ACC112 (cell line): ENCODE measurements around the gene HIBCH.
"Not testable (repeated sequence)": the region's sequence is repeated elsewhere in the genome, so short reads cannot be mapped to it uniquely, and the experiment has no call there.

Source experiments
- H2AFZ ChIP-seq: fragments of 200-600 bp; sonication (generic); one replicate; pipeline ENCODE4 v1.6.0; 2017; ENCODE audit warnings: antibody characterized with exemption, low read length; ENCODE audit not compliant: unreplicated experiment
- H3K27ac ChIP-seq: fragments of 200-600 bp; sonication (generic); 2 replicates; pipeline ENCODE4 v1.5.1; 2014; ENCODE audit warnings: low read depth, mild to moderate bottlenecking, antibody characterized with exemption, low read length, moderate library complexity
- H3K27me3 ChIP-seq: fragments of 200-600 bp; sonication (generic); 2 replicates; pipeline ENCODE4 v1.6.1; 2014; ENCODE audit warnings: mild to moderate bottlenecking, antibody characterized with exemption, low read length, moderate library complexity, mixed read lengths; ENCODE audit not compliant: insufficient read depth
- H3K36me3 ChIP-seq: fragments of 200-600 bp; sonication (generic); 2 replicates; pipeline ENCODE4 v1.6.1; 2016; ENCODE audit warnings: mild to moderate bottlenecking, antibody characterized with exemption, low read length, moderate library complexity, mixed read lengths; ENCODE audit not compliant: insufficient read depth
- H3K4me1 ChIP-seq: fragments of 200-600 bp; sonication (generic); one replicate; pipeline ENCODE4 v1.6.1; 2016; ENCODE audit warnings: low read length, mixed read lengths; ENCODE audit not compliant: insufficient read depth, unreplicated experiment, control insufficient read depth
- H3K4me3 ChIP-seq: fragments of 200-600 bp; sonication (generic); 2 replicates; pipeline ENCODE4 v1.5.1; 2014; ENCODE audit warnings: mild to moderate bottlenecking, low read depth, low read length
- H3K79me2 ChIP-seq: fragments of 200-600 bp; sonication (generic); one replicate; pipeline ENCODE4 v1.6.0; 2016; ENCODE audit warnings: low read length; ENCODE audit not compliant: control insufficient read depth, unreplicated experiment, insufficient read depth

Gene HIBCH

DNA sequence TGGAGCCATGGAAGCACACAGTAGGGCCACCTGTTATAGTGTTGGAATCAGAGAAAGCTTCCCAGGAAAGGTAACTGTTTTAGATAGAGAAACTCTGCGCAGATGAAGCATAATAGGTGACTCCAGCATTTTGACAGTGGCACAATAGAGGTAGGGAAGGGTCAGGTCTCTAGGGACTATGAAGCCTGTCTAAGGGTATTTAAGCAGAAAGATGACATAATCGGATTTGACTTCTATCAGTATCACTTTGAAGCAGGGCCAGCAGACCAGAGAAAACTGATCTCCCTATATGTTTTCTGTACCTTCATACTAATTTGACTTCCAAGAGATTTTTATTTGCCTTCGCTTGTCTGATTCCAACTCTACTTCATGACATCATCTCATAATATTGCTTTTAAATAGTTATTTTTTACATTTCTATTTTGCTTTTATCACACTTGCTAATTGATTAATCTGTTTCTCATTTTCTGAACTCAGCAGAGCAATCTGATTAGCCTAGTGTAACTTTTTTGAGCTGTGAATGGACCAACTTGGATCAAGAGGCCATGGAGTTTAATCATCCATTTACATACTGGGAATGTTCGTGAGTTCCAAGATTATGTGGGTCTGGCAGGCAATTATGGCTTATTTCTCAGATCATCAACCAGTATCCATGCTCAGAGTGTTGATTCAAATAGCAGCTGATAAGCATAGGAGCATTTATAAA is 8.4 kb upstream of the HIBCH start:
- no peak overlapping the region for H3K27ac ChIP-seq
- no peaks in the 10 kb centered on the region for H3K36me3 ChIP-seq
- H2AFZ ChIP-seq = no peak overlapping the region
- H3K79me2 ChIP-seq = no peaks in the 10 kb centered on the region
- no peaks in the 10 kb centered on the region for H3K4me1 ChIP-seq
- H3K4me3 ChIP-seq = no peak overlapping the region
- H3K27me3 ChIP-seq = no peaks in the 10 kb centered on the region

DNA sequence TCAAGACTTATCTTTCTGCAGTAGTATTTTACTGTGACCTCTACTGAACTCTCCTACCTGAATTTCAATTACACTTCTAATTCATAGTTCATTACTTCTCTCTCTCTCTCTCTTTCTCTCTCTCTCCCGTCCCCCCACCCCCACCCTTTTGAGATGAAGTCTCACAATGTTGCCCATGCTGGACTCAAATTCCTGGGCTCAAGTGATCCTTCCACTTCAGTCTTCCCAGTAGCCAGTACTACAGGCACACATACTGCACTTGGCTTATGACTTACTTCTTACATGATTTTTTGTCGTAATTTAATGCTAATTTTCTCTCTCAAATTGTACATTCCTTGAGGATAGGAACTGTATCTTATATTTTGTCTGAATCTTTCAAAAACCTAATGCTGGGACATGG is 6.0 kb upstream of the HIBCH start:
- no peaks in the 10 kb centered on the region for H3K79me2 ChIP-seq

DNA sequence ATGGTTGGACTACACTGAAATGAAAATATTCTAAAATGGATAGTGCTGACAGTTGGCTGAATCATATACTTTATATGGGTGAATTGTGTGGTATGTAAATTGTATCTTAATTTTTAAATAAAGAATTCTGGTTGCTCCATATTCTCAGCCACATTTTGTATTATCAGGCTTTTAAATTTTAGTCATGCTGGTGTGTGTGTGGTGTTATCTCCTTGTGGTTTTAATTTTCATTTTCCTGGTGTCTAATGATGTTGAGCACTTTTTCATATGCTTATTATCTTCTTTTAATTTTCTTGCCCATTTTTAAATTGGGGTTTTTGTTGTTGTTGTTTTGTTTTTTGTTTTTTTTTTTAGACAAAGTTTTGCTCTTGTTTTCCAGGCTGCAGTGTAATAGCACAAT is 3.8 kb upstream of the HIBCH start:
- H3K36me3 ChIP-seq = no peaks in the 10 kb centered on the region
- peaks cover 7% of the 10 kb centered on the region for H3K79me2 ChIP-seq
- H2AFZ ChIP-seq = no peak overlapping the region
- no peaks in the 10 kb centered on the region for H3K27me3 ChIP-seq
- peaks cover 2% of the 10 kb centered on the region for H3K4me1 ChIP-seq
- H3K27ac ChIP-seq = no peak overlapping the region
- no peak overlapping the region for H3K4me3 ChIP-seq

More for the DNA sequence above, 6.0 kb upstream of the HIBCH start:
- no peaks in the 10 kb centered on the region for H3K4me1 ChIP-seq
- no peak overlapping the region for H3K27ac ChIP-seq
- H3K27me3 ChIP-seq = no peaks in the 10 kb centered on the region
- H3K4me3 ChIP-seq = no peak overlapping the region
- H3K36me3 ChIP-seq = no peaks in the 10 kb centered on the region
- no peak overlapping the region for H2AFZ ChIP-seq

DNA sequence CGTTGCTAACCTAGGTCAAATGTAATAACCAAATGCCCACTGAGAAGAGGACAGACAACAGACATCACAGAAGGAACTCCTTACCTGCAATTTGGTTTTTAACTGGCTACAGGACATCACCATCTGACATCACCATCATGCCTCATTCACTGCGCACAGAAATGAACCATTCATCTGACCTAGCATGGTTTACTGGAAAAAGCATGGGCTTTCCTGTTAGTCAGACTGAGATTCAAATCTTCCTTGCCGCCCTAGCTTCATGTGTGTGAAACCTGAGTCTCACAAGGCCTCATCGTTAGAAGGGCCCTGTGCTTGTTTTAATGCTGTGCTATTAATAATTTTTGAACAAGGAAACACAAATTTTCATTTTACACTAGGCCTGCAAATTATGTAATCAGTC is 1.1 kb upstream of the HIBCH start:
- H3K4me1 ChIP-seq = peaks cover 7% of the 10 kb centered on the region
- no peak overlapping the region for H3K4me3 ChIP-seq
- H3K27me3 ChIP-seq = no peaks in the 10 kb centered on the region
- H3K27ac ChIP-seq = no peak overlapping the region
- peaks cover 11% of the 10 kb centered on the region for H3K79me2 ChIP-seq
- H3K36me3 ChIP-seq = no peaks in the 10 kb centered on the region
- H2AFZ ChIP-seq = peak overlapping the region; percentile 66

DNA sequence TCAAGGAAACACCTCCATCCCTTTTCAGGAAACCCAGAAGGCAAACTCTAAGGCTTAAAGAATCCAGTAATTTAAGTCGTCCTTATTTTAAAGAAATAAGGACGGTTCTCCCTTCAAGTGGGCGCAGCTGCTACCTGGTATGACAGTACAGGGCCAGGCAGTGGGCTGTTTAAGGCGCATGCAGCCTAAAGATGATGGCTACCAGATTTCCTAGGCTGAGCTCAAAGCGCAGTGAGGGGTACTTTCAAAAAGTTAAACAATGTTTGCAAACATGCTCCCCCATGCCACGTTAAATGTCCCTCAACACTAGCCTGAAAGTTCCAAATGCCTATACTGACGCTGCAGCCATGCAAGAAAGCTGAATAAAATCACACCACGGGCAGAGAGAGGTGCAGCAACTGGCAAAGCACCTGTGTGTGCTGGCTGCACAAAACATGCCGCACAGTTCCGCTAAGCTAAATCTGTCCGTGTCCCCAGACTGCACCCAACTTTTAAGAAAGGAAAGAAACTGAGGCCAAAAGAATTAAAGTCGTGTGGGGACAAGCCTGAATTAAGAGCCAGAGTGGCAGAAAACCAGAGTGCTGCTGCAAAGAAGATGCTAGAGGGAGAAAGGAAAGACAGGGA is 583 bp downstream of the HIBCH start:
- Histone ChIP-seq H3K79me2 (peaks cover 11% of the 10 kb centered on the region), H3K27me3 (no peaks in the 10 kb centered on the region), H2AFZ (peak overlapping the region; percentile 96), H3K4me1 (peaks cover 12% of the 10 kb centered on the region), H3K4me3 (peak overlapping the region; percentile 97), H3K27ac (no peak overlapping the region), H3K36me3 (no peaks in the 10 kb centered on the region)

DNA sequence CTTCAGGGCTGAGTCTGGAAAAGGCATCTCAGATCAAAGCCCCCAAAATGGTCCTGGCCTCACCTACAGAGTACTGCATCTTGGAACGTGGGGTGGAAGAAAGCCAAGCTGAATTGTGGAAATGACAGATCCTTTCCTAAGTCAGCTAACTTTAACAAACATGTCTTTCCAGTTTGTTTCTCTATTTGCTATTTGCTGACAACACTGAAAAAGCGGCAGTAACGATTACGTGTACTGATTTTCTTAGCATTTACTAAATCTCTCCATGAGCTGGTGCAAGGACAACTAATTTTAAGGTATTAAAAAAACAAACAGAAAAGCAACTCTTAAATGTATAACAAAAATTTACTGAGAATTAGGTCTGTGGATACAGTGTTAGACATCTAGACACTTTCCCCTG is 1.1 kb downstream of the HIBCH start:
- H3K4me1 ChIP-seq = peaks cover 12% of the 10 kb centered on the region
- H2AFZ ChIP-seq = peak overlapping the region; percentile 96
- no peak overlapping the region for H3K27ac ChIP-seq
- H3K4me3 ChIP-seq = peak overlapping the region; percentile 97
- no peaks in the 10 kb centered on the region for H3K36me3 ChIP-seq
- H3K27me3 ChIP-seq = no peaks in the 10 kb centered on the region
- H3K79me2 ChIP-seq = peaks cover 11% of the 10 kb centered on the region

DNA sequence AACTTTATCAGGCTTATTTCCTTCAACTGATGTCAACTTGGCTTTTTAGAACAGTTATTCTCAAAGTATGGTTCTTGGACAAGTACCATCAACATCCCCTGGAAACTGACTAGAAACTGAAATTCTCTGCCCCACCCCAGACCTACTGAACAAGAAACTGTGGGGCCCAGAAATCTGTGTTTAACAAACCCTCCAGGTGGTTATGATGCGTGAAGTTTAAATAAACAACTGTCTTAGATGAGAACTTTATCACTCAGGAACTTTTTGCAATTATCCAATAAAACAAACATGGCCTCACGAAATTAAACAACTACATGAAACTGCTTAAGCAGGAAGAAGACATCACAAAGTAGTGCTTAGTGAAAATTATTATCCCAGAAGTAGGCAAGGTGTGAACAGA is 4.4 kb downstream of the HIBCH start:
- no peaks in the 10 kb centered on the region for H3K36me3 ChIP-seq
- peaks cover 11% of the 10 kb centered on the region for H3K79me2 ChIP-seq
- H2AFZ ChIP-seq = no peak overlapping the region
- H3K4me1 ChIP-seq = peaks cover 12% of the 10 kb centered on the region
- no peak overlapping the region for H3K27ac ChIP-seq
- H3K4me3 ChIP-seq = no peak overlapping the region
- no peaks in the 10 kb centered on the region for H3K27me3 ChIP-seq

DNA sequence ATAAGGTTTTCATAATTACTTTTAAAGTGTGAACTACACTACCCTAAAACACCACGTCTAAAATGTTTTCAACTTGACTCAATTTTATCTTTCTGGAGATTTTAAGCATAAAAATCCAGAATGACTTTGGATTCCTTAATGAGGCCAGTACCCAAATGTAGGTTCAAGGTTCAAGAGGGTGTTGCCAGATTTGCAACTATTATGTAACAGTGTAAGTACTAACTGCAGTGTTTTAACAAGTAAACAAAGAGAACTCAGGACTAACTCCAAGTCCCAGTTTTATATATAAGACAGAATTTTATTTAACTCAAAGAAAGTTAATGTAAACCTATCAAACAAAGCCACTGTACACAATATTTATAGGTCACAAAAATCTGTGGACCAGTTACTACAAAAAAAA is 5.7 kb downstream of the HIBCH start:
- H3K4me3 ChIP-seq = no peak overlapping the region
- no peaks in the 10 kb centered on the region for H3K36me3 ChIP-seq
- peaks cover 7% of the 10 kb centered on the region for H3K79me2 ChIP-seq
- no peak overlapping the region for H2AFZ ChIP-seq
- peaks cover 12% of the 10 kb centered on the region for H3K4me1 ChIP-seq
- H3K27ac ChIP-seq = no peak overlapping the region
- H3K27me3 ChIP-seq = no peaks in the 10 kb centered on the region

DNA sequence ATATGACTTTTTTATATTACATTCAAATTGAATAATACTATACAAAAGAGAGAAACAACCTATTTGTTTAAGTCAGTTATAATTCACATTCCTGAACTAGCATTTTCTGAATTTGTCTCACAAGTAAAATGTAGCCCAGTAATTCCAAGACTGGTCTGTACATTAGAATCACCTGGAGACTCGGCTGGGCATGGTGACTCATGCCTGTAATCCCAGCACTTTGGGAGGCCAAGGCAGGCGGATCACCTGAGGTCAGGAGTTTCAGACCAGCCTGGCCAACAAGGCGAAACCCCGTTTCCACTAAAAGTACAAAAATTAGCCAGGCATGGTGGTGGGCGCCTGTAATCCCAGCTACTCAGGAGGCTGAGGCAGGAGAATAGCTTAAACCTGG is 7.0 kb downstream of the HIBCH start:
- H3K27ac ChIP-seq, H3K4me1 ChIP-seq, H2AFZ ChIP-seq, H3K4me3 ChIP-seq, H3K27me3 ChIP-seq, H3K79me2 ChIP-seq, H3K36me3 ChIP-seq: not testable (repeated sequence)

DNA sequence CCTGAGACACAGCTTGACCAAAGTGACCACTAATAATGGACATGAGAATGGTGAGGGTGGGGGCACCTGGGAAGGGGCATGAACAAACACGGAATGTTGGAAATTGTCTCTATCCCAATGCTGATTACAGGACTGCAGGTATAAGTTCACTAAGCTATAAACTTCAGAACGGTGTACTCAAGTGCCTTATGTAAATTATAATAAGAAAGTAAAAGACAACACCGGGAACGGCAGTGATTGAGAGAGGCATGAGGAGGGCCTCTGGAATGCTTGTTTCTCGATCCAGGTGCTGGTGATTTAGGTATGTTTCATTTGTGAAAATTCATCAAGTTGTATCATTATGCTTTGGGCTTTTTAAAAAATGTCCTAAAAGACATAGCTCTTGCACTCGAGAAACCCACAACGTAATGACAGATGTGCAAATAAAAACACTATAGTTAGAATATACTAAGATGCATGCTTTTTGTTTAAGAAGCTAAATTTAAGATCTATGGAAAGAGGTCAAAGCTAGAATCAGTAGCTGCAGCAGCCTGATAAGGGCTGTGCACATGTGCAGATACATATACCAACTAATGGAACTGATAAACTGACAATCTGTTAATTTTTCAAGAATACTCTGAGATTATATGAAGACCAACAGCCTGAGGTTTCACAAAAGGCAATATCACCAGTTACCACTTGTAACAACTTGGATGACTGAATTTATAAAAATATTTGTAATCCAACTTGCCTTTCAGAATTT is 7.6 kb downstream of the HIBCH start:
- Histone ChIP-seq H3K4me1 (peaks cover 7% of the 10 kb centered on the region), H3K79me2 (no peaks in the 10 kb centered on the region), H3K36me3 (no peaks in the 10 kb centered on the region), H2AFZ (no peak overlapping the region), H3K27me3 (no peaks in the 10 kb centered on the region), H3K27ac (no peak overlapping the region), H3K4me3 (no peak overlapping the region)

DNA sequence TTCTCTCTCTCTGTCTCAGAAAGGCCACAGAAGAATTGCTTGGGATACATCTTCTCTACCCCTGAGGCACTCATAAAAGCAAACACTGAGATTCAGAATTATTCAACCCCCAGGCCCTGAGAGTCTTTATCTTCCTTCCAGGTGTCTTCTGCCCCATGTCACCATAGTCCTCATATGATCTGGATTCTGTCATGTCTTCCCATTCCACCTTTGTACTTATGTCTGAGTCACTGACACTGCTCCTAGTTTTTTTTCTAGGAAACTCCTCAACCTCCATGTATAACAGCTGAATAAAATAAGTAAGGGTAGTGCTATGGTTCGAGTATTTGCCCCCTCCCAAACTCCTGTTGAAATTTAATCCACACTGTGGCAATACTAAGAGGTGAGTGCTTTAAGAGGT is 11.6 kb downstream of the HIBCH start:
- no peaks in the 10 kb centered on the region for H3K4me1 ChIP-seq
- H3K36me3 ChIP-seq = no peaks in the 10 kb centered on the region
- no peak overlapping the region for H3K4me3 ChIP-seq
- H2AFZ ChIP-seq = no peak overlapping the region
- H3K27ac ChIP-seq = no peak overlapping the region
- H3K27me3 ChIP-seq = no peaks in the 10 kb centered on the region
- H3K79me2 ChIP-seq = no peaks in the 10 kb centered on the region
